GM10248 (cell line): ENCODE measurements around the gene TAL1.
"Not testable (repeated sequence)": the region's sequence is repeated elsewhere in the genome, so short reads cannot be mapped to it uniquely, and the experiment has no call there.

ENCODE experiments used
- CTCF ChIA-PET: fragments of 300-600 bp; sonication (Branson Sonifier 250); formaldehyde crosslinking; extraction: SDS; loops from one replicate; lab custom pipeline; 2021; ENCODE audit warnings: antibody characterized with exemption; lab: Yijun Ruan, JAX
- POLR2A ChIA-PET: fragments of 350-650 bp; sonication (Branson Sonifier 250); formaldehyde crosslinking; extraction: SDS; loops from one replicate; lab custom pipeline; 2020; ENCODE audit warnings: antibody characterized with exemption; lab: Yijun Ruan, JAX
- DNase-seq: peaks from one replicate; pipeline ENCODE4 v3.0.0; 2012; ENCODE audit errors: extremely low spot score
- TF ChIP-seq, protein P1 (sequence below): IDR thresholded peaks from 2 replicates; pipeline ENCODE4 v1.5.1; 2012; ENCODE audit warnings: mild to moderate bottlenecking, low read depth; ENCODE audit errors: extremely low read depth, missing control alignments, control extremely low read depth

The TAL1 gene

DNA sequence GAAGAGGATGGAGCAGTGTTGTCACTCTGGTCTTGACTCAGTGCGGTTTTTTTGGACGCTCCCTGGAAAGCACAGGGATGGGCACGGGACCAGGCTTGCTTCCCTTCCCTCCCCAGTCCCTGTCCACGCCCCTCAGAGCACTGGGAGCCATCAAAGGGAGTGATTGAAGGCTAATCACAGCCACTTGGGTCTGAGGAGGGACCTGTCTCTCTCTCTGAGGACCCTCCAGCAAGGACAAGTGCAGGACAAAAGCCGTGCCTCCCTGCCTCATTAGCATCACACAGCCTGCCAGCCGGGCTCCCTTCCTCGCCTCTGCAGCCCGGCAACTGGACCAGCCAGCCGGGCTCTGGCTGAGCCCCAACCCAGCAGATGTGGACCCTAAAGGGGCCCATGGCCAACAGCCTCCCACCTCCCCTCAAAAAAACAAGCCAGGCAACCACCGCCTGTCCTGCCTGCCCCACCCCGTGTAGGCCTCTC is 23.6 kb downstream of the TAL1 start:
- DNase-seq, result no peak
- CTCF ChIA-PET, result interaction anchor here (4.6 kb wide), 1 partner anchor 15 kb away, joined by 32 read pairs; no protein-coding TSS in a partner anchor
- POLR2A ChIA-PET, result no interaction called here
- TF ChIP-seq, protein P1, sequence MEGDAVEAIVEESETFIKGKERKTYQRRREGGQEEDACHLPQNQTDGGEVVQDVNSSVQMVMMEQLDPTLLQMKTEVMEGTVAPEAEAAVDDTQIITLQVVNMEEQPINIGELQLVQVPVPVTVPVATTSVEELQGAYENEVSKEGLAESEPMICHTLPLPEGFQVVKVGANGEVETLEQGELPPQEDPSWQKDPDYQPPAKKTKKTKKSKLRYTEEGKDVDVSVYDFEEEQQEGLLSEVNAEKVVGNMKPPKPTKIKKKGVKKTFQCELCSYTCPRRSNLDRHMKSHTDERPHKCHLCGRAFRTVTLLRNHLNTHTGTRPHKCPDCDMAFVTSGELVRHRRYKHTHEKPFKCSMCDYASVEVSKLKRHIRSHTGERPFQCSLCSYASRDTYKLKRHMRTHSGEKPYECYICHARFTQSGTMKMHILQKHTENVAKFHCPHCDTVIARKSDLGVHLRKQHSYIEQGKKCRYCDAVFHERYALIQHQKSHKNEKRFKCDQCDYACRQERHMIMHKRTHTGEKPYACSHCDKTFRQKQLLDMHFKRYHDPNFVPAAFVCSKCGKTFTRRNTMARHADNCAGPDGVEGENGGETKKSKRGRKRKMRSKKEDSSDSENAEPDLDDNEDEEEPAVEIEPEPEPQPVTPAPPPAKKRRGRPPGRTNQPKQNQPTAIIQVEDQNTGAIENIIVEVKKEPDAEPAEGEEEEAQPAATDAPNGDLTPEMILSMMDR, result no peak

DNA sequence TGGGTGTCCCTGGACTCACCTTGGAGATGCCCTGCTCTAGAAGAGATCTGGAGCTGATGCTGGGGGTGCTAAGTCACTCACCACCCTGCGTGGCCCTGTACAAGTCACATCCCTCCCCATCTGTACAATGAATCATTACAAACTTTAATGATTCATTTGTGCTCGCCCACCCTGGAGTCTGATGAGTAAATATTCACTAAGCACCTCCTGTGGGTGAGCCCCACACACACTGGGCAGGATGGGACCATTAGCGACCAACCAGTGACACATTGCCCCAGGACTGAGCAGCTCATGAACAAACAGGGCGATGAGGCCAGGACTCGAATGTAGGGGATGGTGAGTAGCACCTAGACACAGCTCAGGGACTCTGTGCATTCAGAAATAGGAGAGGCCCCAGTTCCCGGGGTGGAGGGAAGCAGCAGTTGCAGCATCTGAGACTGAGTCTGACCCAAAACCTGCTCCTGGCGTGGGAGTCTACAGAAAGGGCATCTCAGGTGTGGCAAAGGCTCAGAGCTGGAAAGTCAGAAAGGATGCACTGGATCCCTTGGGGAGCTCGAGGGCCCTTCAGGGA is 24.1 kb downstream of the TAL1 start:
- ChIA-PET POLR2A (no interaction called here), CTCF (interaction anchor here (0.9 to 4.6 kb wide), 2 partner anchors 15 to 29 kb away, joined by 4 to 32 read pairs; no protein-coding TSS in a partner anchor)
- DNase-seq, result no peak
- TF ChIP-seq, protein P1, result no peak

- ChIA-PET CTCF (interaction anchor here (0.7 to 4.6 kb wide), 3 partner anchors 13 to 230 kb away, joined by 3 to 32 read pairs (median 4); no protein-coding TSS in a partner anchor), POLR2A (no interaction called here)
- no peak for DNase-seq
- TF ChIP-seq, protein P1, result no peak
These were observed 26.1 kb downstream of the TAL1 start for GRCh38 chr1:47205918-47206317.

- POLR2A ChIA-PET, DNase-seq: not testable (repeated sequence)
- CTCF ChIA-PET, result interaction anchor here (3.1 kb wide), 1 partner anchor 11 kb away, joined by 19 read pairs; no protein-coding TSS in a partner anchor
These were observed 28.5 kb downstream of the TAL1 start for GRCh38 chr1:47203504-47203903.

GRCh38 chr1:47201179-47201578 is 30.8 kb downstream of the TAL1 start:
- DNase-seq, result no peak
- ChIA-PET CTCF (interaction anchor here (0.9 to 4.7 kb wide), 5 partner anchors 8 to 26 kb away, joined by 3 to 22 read pairs (median 4); no protein-coding TSS in a partner anchor), POLR2A (no interaction called here)
- TF ChIP-seq, protein P1, result no peak

- TF ChIP-seq, protein P1, result no peak
- CTCF ChIA-PET, result interaction anchor here (4.7 kb wide), 1 partner anchor 19 kb away, joined by 22 read pairs; no protein-coding TSS in a partner anchor
- no peak for DNase-seq
- POLR2A ChIA-PET, result no interaction called here
These were observed 33.8 kb downstream of the TAL1 start for GRCh38 chr1:47198214-47198613.

GRCh38 chr1:47196622-47197021 is 35.4 kb downstream of the TAL1 start:
- no peak for DNase-seq
- CTCF ChIA-PET, result interaction anchor here (0.7 to 1.4 kb wide), 5 partner anchors 18 to 241 kb away, joined by 3 to 5 read pairs (median 3); partner anchors contain the start of gene FOXD2
- POLR2A ChIA-PET, result no interaction called here
- TF ChIP-seq, protein P1, result no peak

GRCh38 chr1:47195981-47196380 is 36.0 kb downstream of the TAL1 start:
- DNase-seq, POLR2A ChIA-PET: not testable (repeated sequence)
- CTCF ChIA-PET, result interaction anchor here (0.9 to 4.5 kb wide), 4 partner anchors 17 to 240 kb away, joined by 3 to 54 read pairs (median 4); no protein-coding TSS in a partner anchor
